Skin epidermis (tissue), 12 donors: Measurements from ENCODE around the gene LILRA2.

Experiments
- H3K27ac ChIP-seq, 21 experiments: fragments of 200-600 bp; sonication (generic) in 11 of 21; one replicate each; pipeline ENCODE4 v1.5.0; 2020; ENCODE audit warnings: mild to moderate bottlenecking in 3 of 21, inconsistent platforms in 2 of 21, moderate library complexity in 2 of 21
- H3K4me3 ChIP-seq, 7 experiments: fragments of 200-600 bp; sonication (generic) in 2 of 7; one replicate each; pipeline ENCODE4 v1.5.0; 2020; ENCODE audit warnings: inconsistent platforms in 2 of 7, mild to moderate bottlenecking in 2 of 7, moderate library complexity in 1 of 7

LILRA2 gene

GRCh38 chr19:54573330-54573872 is at the start of gene LILRA2:
LILRA2 (plus strand) TSS chr19:54573790; CDS start chr19:54573879, 89 bp downstream.
- peak within 1 kb of the TSS in 9 of 21 experiments; percentile 2 to 76 (median 39) for H3K27ac ChIP-seq
- H3K4me3 ChIP-seq = no peak within 1 kb of the TSS

DNA sequence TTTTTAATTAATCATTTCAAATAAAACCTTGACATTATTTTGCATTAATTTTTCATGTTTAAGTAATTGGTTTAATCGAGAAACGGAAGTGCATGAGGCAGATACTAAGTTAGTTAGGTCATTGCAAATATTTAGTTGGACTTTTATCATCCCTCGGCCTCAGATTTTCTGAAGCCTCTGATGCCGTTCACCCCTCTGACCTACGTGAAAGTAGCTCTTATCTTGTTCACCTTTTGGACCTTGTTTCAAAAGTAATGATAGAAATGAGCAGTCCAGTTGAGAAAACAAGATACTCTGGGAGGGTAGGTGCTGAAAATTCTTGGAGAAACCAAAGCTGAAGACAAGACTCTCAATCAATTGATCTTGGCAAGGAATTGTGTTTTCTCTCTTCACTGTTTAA is 48.0 kb upstream of the LILRA2 start:
- Histone ChIP-seq H3K4me3 (no peak overlapping the region), H3K27ac (no peak overlapping the region)

GRCh38 chr19:54526972-54527371 is 46.6 kb upstream of the LILRA2 start:
- Histone ChIP-seq H3K4me3 (no peak overlapping the region), H3K27ac (no peak overlapping the region)

GRCh38 chr19:54530866-54531265 is 42.7 kb upstream of the LILRA2 start:
- no peak overlapping the region for H3K27ac ChIP-seq
- H3K4me3 ChIP-seq = no peak overlapping the region

DNA sequence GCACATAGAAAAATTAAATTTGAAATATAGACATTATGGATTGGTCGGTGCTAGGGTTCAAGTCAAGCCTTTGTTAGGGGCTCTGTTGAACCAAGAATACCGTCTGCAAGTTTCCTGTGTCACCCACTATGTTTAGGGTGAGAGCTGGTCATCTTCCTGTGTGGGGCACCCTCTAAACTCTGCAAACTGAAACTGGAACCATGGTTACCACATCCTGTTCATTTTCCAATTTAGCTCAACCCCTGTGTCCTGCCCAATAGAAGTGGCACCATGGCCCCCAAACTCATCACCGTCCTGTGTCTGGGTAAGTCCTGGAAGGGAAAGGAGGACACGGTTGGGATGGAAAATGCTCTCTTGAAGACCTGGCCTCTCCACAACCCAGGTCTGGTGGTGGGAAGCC is 41.1 kb upstream of the LILRA2 start:
- Histone ChIP-seq H3K27ac (no peak overlapping the region), H3K4me3 (no peak overlapping the region)

- H3K27ac ChIP-seq = no peak overlapping the region
- no peak overlapping the region for H3K4me3 ChIP-seq
These were observed 40.1 kb upstream of the LILRA2 start for GRCh38 chr19:54533476-54533875.

GRCh38 chr19:54534156-54534555 is 39.4 kb upstream of the LILRA2 start:
- Histone ChIP-seq H3K27ac (no peak overlapping the region), H3K4me3 (no peak overlapping the region)

DNA sequence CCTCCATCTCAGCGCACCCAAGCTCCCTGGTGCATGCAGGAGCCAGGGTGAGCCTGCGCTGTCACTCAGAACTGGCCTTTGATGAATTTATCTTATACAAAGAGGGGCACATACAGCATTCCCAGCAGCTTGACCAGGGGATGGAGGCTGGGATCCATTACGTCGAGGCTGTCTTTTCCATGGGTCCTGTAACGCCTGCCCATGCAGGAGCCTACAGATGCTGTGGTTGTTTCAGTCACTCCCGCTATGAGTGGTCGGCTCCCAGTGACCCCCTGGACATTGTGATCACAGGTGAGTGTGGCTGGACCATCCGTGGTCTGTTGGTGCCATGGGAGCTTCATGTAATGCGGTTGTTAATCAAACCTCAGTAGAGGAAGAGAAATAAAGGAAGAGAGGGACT is 38.0 kb upstream of the LILRA2 start:
- Histone ChIP-seq H3K27ac (no peak overlapping the region), H3K4me3 (no peak overlapping the region)

GRCh38 chr19:54536956-54537355 is 36.6 kb upstream of the LILRA2 start:
- H3K4me3 ChIP-seq = no peak overlapping the region
- H3K27ac ChIP-seq = no peak overlapping the region

- Histone ChIP-seq H3K27ac (no peak overlapping the region), H3K4me3 (no peak overlapping the region)
These were observed 31.9 kb upstream of the LILRA2 start for GRCh38 chr19:54541712-54542111.

DNA sequence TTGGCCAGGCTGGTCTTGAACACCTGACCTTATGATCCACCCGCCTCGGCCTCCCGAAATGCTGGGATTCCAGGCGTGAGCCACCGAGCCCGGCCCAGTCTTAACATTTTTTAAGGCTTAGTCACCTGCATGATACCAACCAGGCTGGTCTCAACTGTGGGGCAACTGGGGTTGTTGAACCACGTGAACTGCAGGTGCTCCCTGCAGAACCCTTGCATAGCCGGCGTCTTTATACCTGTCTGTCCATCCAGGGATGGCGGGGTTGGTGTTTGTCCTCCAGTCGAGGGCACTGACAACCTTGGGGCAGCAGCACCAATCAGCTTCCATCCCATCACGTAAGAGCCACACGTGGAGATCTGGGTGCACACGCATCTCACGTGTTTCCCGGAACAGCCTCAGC is 24.8 kb upstream of the LILRA2 start:
- H3K4me3 ChIP-seq = no peak overlapping the region
- H3K27ac ChIP-seq = no peak overlapping the region

GRCh38 chr19:54549224-54549623 is 24.4 kb upstream of the LILRA2 start:
- Histone ChIP-seq H3K4me3 (no peak overlapping the region), H3K27ac (no peak overlapping the region)

- H3K4me3 ChIP-seq = no peak overlapping the region
- H3K27ac ChIP-seq = no peak overlapping the region
These were observed 22.3 kb upstream of the LILRA2 start for GRCh38 chr19:54551293-54551692.

DNA sequence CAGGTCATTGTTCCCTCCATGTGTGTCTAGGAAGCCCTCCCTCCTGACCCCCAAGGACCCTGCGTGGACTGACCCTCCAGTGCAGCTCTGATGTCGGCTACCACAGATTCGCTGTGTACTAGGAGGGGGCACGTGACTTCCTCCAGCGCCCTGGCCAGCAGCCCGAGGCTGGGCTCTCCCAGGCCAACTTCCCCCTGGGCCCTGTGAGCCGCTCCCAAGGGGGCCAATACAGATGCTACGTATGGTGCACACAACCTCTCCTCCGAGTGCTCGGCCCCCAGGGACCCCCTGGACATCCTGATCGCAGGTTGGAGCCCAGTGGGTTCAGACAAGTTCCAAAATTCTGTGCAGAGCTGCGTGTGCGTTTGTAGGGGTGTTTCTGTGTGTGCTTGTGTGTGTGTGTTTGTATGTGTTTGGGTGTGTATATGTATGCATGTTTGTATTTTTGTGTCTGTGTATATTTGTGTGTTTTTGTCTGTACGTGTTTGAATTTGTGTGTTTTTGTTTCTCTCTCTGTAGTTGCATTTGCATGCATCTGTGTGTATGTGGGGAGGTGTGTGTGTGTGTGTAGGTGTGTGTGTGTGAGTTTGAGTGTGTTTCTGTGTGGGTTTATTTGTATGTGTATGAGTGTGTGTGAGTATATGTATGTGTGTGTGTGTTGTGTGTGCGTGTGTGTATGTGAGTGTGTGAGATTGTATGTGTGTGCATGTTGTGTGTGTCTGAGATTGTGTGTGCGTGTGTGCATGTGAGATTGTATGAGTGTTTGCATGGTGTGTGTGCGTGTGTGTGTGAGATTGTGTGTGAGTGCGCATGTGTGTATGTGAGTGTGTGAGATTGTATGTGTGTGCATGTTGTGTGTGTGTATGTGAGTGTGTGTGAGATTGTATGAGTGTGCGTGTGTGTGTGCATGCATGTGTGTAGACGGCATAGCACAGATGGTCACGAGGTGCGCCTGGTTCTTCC is 21.4 kb upstream of the LILRA2 start:
- H3K4me3 ChIP-seq = no peak overlapping the region
- H3K27ac ChIP-seq = no peak overlapping the region

- Histone ChIP-seq H3K27ac (no peak overlapping the region), H3K4me3 (no peak overlapping the region)
These were observed 20.7 kb upstream of the LILRA2 start for GRCh38 chr19:54552913-54553310.

GRCh38 chr19:54554006-54554405 is 19.6 kb upstream of the LILRA2 start:
- no peak overlapping the region for H3K27ac ChIP-seq

GRCh38 chr19:54554896-54555295 is 18.7 kb upstream of the LILRA2 start:
- Histone ChIP-seq H3K4me3 (no peak overlapping the region), H3K27ac (no peak overlapping the region)

More at GRCh38 chr19:54554006-54554405, 19.6 kb upstream of the LILRA2 start:
- H3K4me3 ChIP-seq = no peak overlapping the region

GRCh38 chr19:54556194-54556593 is 17.4 kb upstream of the LILRA2 start:
- Histone ChIP-seq H3K4me3 (no peak overlapping the region), H3K27ac (no peak overlapping the region)

DNA sequence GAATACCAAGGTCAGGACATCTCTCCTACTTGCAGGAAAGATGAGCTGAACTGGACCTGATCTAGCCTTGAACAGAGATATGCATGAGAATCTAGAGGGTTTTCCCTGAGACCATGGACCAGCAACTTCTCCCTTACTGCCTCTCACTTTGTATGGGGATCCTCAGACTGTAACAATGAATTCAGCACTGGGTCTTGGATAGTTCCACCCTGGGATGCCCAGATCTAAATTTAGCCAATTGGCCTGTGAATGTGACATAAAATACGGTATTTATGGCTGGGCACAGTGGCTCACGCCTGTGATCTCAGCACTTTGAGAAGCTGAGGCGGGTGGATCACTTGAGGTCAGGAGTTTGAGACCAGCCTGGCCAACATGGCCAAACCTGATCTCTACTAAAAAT is 15.3 kb upstream of the LILRA2 start:
- Histone ChIP-seq H3K4me3 (no peak overlapping the region), H3K27ac (no peak overlapping the region)

GRCh38 chr19:54560881-54561385 is 12.7 kb upstream of the LILRA2 start:
- Histone ChIP-seq H3K4me3 (no peak overlapping the region), H3K27ac (no peak overlapping the region)

DNA sequence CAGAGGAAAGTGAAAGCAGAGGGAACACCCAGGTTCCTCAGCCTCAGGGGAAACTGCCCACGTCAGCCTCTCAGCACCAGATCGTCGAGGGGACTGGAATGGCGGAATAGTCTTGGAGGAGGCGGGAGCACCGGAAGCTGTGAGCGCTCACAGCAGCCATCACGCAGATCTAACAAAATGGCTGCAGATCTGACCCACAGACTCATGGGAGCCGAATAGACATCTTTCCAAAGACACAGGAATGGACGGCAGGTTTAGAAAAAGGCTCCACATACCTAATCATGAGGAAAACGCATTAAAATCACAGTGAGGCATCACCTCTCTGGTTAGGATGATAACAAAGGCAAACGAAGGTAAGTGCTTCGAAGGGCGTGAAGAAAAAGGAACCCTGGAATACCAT is 11.8 kb upstream of the LILRA2 start:
- Histone ChIP-seq H3K27ac (no peak overlapping the region), H3K4me3 (no peak overlapping the region)
